Measurements from ENCODE around the gene EXOC6.
"Not testable (repeated sequence)": the region's sequence is repeated elsewhere in the genome, so short reads cannot be mapped to it uniquely, and the experiment has no call there.

The EXOC6 gene

GRCh38 chr10:92946491-92946890 is 98.2 kb downstream of the EXOC6 start:
- Histone ChIP-seq H3K4me1 (ENCODE audit: control insufficient read depth, insufficient read depth, low read length, poor library complexity, severe bottlenecking) (no peaks in the 10 kb centered on the region), H3K4me3 (ENCODE audit: extremely low read depth, insufficient read depth, low read length, poor library complexity, severe bottlenecking) (no peak overlapping the region), H3K36me3 (ENCODE audit: control insufficient read depth, insufficient read depth, low read length) (no peaks in the 10 kb centered on the region), H3K27ac (ENCODE audit: low read depth, low read length, severe bottlenecking) (no peak overlapping the region), H3K9me3 (ENCODE audit: control insufficient read depth, low read length) (no peaks in the 10 kb centered on the region)
- WGBS, 2 experiments (ENCODE audit: insufficient coverage in 2 of 2) = 90 to 94% methylated on average over 2 of the region's 3 CpGs

- not testable (repeated sequence) for H3K27ac ChIP-seq (ENCODE audit: low read depth, low read length, severe bottlenecking); H3K4me3 ChIP-seq (ENCODE audit: extremely low read depth, insufficient read depth, low read length, poor library complexity, severe bottlenecking); H3K4me1 ChIP-seq (ENCODE audit: control insufficient read depth, insufficient read depth, low read length, poor library complexity, severe bottlenecking); H3K9me3 ChIP-seq (ENCODE audit: control insufficient read depth, low read length); H3K36me3 ChIP-seq (ENCODE audit: control insufficient read depth, insufficient read depth, low read length)
Measured at GRCh38 chr10:92952573-92952972, 104.3 kb downstream of the EXOC6 start.

DNA sequence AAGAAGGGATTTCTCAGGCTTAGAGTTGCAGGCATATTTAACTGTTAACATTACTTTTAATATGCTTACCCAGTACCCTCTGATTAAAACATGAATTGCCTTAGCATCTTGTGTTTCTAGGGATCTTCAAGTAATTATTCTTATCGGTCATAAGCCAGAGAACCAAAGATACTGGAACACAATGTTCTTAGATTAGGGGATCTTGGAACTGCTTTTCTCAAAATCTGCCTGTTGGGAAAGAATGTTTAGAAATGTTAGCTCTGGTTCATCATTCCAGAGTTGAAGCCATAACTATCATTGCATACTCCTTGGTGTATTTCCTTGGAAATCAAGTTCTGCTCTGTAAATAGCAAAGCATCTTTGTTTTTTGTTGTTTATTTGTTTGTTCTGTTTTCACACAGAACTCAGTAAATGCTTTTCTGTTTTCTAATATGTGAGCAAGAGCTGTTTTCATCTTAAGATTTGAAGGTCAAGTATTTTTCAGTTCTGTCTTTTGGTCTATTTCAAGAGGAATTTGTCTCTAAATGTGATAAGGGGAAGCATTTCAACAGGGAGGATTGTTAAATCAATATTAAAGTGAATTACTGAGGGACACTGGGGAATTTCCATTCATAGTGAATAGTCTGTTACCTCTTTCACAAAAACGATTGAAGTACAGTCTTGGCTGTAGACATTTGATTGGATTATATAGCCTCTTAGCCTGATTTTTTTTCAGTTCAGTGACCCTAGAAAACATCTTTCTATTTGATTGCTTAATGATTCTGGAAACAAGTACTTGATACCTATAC is 109.1 kb downstream of the EXOC6 start:
- Histone ChIP-seq H3K36me3 (ENCODE audit: control insufficient read depth, insufficient read depth, low read length) (no peaks in the 10 kb centered on the region), H3K4me3 (ENCODE audit: extremely low read depth, insufficient read depth, low read length, poor library complexity, severe bottlenecking) (no peak overlapping the region), H3K27ac (ENCODE audit: low read depth, low read length, severe bottlenecking) (no peak overlapping the region), H3K4me1 (ENCODE audit: control insufficient read depth, insufficient read depth, low read length, poor library complexity, severe bottlenecking) (no peaks in the 10 kb centered on the region), H3K9me3 (ENCODE audit: control insufficient read depth, low read length) (no peaks in the 10 kb centered on the region)
- 100% methylated on average over 1 of the region's 2 CpGs for WGBS, 2 experiments (ENCODE audit: insufficient coverage in 2 of 2)

- no peaks in the 10 kb centered on the region for H3K36me3 ChIP-seq (ENCODE audit: control insufficient read depth, insufficient read depth, low read length)
- WGBS, 2 experiments (ENCODE audit: insufficient coverage in 2 of 2) = no CpG with 5 or more reads among the region's 2 CpGs
- H3K9me3 ChIP-seq (ENCODE audit: control insufficient read depth, low read length) = no peaks in the 10 kb centered on the region
- H3K4me3 ChIP-seq (ENCODE audit: extremely low read depth, insufficient read depth, low read length, poor library complexity, severe bottlenecking) = no peak overlapping the region
- no peak overlapping the region for H3K27ac ChIP-seq (ENCODE audit: low read depth, low read length, severe bottlenecking)
- H3K4me1 ChIP-seq (ENCODE audit: control insufficient read depth, insufficient read depth, low read length, poor library complexity, severe bottlenecking) = no peaks in the 10 kb centered on the region
Measured at GRCh38 chr10:92961638-92962037, 113.3 kb downstream of the EXOC6 start.

DNA sequence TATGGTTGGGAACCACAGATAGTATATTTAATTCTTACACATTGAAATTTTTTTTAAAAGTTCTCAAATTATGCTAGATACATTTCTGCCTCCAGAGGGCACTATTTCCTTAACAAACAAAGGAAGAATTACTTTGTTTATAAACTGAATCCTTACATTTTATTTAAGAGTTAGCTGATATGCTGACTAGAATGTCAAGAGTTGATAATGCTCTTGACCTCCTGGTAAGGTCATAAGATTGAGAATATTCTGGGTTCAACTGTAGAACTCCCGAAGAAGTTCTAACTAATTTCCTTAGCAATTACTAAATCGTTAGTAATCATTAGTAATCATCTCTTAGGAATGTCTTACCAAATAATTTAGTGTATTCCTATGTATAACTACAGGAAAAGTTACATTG is 117.0 kb downstream of the EXOC6 start:
- Histone ChIP-seq H3K9me3 (ENCODE audit: control insufficient read depth, low read length) (no peaks in the 10 kb centered on the region), H3K4me1 (ENCODE audit: control insufficient read depth, insufficient read depth, low read length, poor library complexity, severe bottlenecking) (no peaks in the 10 kb centered on the region), H3K27ac (ENCODE audit: low read depth, low read length, severe bottlenecking) (no peak overlapping the region), H3K4me3 (ENCODE audit: extremely low read depth, insufficient read depth, low read length, poor library complexity, severe bottlenecking) (no peak overlapping the region), H3K36me3 (ENCODE audit: control insufficient read depth, insufficient read depth, low read length) (no peaks in the 10 kb centered on the region)
- no CpG with 5 or more reads among the region's 2 CpGs for WGBS, 2 experiments (ENCODE audit: insufficient coverage in 2 of 2)

DNA sequence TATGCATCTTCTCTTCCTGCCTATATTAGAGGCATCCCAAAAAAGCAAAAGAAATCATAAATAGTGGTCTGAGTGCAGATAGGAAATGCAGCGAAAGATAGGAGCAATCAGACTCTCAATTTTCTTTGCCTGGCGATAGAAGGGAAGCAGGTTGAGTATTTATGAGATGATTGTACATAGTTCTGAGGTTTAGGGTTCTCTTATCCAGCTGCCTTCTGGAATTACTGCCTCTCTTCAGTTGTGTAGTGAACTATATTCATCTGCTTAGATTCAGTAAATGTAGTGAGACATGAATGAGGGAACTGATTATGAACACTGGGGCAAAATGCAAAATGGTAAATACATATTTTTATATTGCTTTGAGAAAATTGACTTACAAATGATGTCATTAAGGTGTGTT is 119.3 kb downstream of the EXOC6 start:
- Histone ChIP-seq H3K4me1 (ENCODE audit: control insufficient read depth, insufficient read depth, low read length, poor library complexity, severe bottlenecking) (peaks cover 6% of the 10 kb centered on the region), H3K36me3 (ENCODE audit: control insufficient read depth, insufficient read depth, low read length) (no peaks in the 10 kb centered on the region), H3K27ac (ENCODE audit: low read depth, low read length, severe bottlenecking) (no peak overlapping the region), H3K9me3 (ENCODE audit: control insufficient read depth, low read length) (no peaks in the 10 kb centered on the region), H3K4me3 (ENCODE audit: extremely low read depth, insufficient read depth, low read length, poor library complexity, severe bottlenecking) (no peak overlapping the region)
- WGBS, 2 experiments (ENCODE audit: insufficient coverage in 2 of 2) = 87 to 100% methylated on average over 2 of the region's 2 CpGs

DNA sequence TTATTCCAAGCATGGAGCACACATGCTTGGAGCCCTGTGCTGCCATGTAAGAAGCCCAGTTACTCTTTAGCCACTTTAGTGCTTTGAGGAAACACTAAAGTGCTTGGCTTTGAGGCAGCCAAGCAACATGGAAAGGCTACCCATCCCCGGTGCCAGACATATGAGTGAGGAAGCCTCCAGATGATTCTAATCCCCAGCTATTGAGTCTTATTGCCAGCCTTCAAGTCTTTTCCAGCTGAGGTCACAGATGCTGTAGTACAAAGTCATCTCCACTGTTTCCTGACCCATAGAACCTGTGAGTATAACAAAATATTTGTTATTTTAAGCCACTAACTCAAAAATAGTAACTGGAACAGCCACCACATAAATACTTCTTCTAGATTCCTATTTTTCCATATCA is 120.8 kb downstream of the EXOC6 start:
- no peak overlapping the region for H3K27ac ChIP-seq (ENCODE audit: low read depth, low read length, severe bottlenecking)
- 60 to 86% methylated on average over 1 of the region's 1 CpG for whole genome bisulfite sequencing, 2 experiments (ENCODE audit: insufficient coverage in 2 of 2)
- peaks cover 6% of the 10 kb centered on the region for H3K4me1 ChIP-seq (ENCODE audit: control insufficient read depth, insufficient read depth, low read length, poor library complexity, severe bottlenecking)
- H3K9me3 ChIP-seq (ENCODE audit: control insufficient read depth, low read length) = no peaks in the 10 kb centered on the region
- H3K4me3 ChIP-seq (ENCODE audit: extremely low read depth, insufficient read depth, low read length, poor library complexity, severe bottlenecking) = no peak overlapping the region
- no peaks in the 10 kb centered on the region for H3K36me3 ChIP-seq (ENCODE audit: control insufficient read depth, insufficient read depth, low read length)

DNA sequence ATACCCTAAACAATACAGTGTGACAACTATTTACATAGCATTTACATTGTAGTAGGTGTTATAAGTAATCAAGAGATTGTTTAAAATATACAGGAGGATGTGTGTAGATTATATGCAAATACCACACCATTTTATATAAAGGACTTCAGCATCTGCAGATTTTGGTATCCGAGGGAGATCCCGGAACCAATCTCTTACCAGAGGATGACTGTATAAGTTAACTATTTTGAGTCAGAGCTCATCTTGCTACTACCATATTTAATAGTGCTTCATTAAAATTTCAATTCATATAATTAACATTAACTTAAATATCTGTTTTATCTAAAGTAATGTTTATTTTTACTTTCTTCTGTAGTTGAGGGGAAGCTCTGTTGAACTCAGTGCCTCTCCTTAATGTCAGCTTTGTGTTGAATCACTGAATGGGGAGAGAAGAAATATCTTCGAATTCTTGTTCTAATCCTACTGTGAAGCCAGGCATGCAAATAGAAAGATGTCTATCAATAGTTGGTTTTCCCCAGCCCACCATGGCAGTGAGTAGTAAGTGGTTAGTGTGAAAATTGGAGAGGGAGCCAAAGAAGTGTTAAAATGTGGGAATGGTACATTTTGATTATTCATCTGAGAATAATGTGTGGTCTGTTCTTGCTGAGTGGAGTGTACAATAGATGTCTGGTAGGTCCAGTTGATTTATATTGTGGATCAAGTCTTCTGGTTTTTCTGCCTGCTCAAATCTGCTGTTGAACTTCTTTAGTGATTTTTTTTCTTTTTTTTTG is 122.2 kb downstream of the EXOC6 start:
- Histone ChIP-seq H3K36me3 (ENCODE audit: control insufficient read depth, insufficient read depth, low read length) (no peaks in the 10 kb centered on the region), H3K9me3 (ENCODE audit: control insufficient read depth, low read length) (no peaks in the 10 kb centered on the region), H3K4me1 (ENCODE audit: control insufficient read depth, insufficient read depth, low read length, poor library complexity, severe bottlenecking) (peaks cover 6% of the 10 kb centered on the region), H3K27ac (ENCODE audit: low read depth, low read length, severe bottlenecking) (no peak overlapping the region), H3K4me3 (ENCODE audit: extremely low read depth, insufficient read depth, low read length, poor library complexity, severe bottlenecking) (no peak overlapping the region)
- WGBS, 2 experiments (ENCODE audit: insufficient coverage in 2 of 2) = 100% methylated on average over 1 of the region's 3 CpGs; no CpG with 5 or more reads in 1 of the 2 experiments

DNA sequence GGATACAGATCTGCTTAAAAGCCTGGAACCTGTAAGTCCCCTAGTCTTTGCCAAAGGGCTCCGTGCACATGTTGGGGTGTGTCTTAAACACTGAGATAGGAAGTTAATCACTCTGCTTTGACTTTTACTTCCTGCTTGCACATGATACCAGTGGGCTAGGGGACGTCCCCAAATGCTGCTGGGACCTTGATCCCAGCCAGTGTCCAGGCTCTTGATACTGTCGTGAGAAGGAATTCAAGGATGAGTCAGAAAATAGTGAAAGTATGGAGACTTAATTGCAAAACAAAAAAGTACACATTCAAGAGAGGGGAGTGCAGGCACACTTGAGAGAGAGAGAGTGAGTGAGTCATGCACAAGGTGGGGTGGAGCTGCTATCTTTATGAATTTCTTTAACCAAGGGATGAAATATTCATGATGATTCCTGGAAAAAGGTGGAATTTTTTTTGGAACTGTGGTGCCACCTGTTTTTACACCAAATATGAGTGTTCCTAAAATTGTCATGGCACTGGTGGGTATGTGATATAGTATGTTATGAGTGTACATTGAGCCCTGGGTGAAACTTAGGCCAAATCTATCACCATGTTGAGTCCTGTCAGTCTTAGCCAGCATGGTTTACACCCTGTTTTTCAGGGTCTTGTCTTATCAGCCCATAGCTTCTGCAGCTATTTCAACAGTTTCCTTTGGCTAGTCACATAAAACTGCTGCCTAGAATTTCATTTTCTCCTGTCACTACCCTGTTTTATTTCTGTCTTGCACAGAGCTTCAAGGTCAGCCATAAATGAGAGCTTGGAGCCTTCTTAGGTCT is 123.9 kb downstream of the EXOC6 start:
- Histone ChIP-seq H3K27ac (ENCODE audit: low read depth, low read length, severe bottlenecking) (no peak overlapping the region), H3K36me3 (ENCODE audit: control insufficient read depth, insufficient read depth, low read length) (no peaks in the 10 kb centered on the region), H3K4me1 (ENCODE audit: control insufficient read depth, insufficient read depth, low read length, poor library complexity, severe bottlenecking) (peaks cover 6% of the 10 kb centered on the region), H3K9me3 (ENCODE audit: control insufficient read depth, low read length) (no peaks in the 10 kb centered on the region), H3K4me3 (ENCODE audit: extremely low read depth, insufficient read depth, low read length, poor library complexity, severe bottlenecking) (no peak overlapping the region)
- WGBS, 2 experiments (ENCODE audit: insufficient coverage in 2 of 2) = 84 to 96% methylated on average over 2 to 3 of the region's 3 CpGs

GRCh38 chr10:92972886-92973285 is 124.6 kb downstream of the EXOC6 start:
- 86 to 92% methylated on average over 2 of the region's 2 CpGs for WGBS, 2 experiments (ENCODE audit: insufficient coverage in 2 of 2)
- Histone ChIP-seq H3K4me1 (ENCODE audit: control insufficient read depth, insufficient read depth, low read length, poor library complexity, severe bottlenecking) (peaks cover 6% of the 10 kb centered on the region), H3K27ac (ENCODE audit: low read depth, low read length, severe bottlenecking) (no peak overlapping the region), H3K9me3 (ENCODE audit: control insufficient read depth, low read length) (no peaks in the 10 kb centered on the region), H3K4me3 (ENCODE audit: extremely low read depth, insufficient read depth, low read length, poor library complexity, severe bottlenecking) (no peak overlapping the region), H3K36me3 (ENCODE audit: control insufficient read depth, insufficient read depth, low read length) (no peaks in the 10 kb centered on the region)

All from mesodermal cell (in vitro differentiated cells).